NB4 (cell line): Measurements from ENCODE around the gene HIPK1.

Experiments
- CTCF ChIP-seq: IDR thresholded peaks from one replicate; pipeline ENCODE4 v1.5.1; 2012; ENCODE audit warnings: low read depth, low read length
- MAX ChIP-seq: IDR thresholded peaks from 2 replicates; pipeline ENCODE4 v1.6.1; 2011; ENCODE audit warnings: low read depth, low read length
- MYC ChIP-seq: IDR thresholded peaks from 2 replicates; pipeline ENCODE4 v1.6.1; 2011; ENCODE audit warnings: low read depth, low read length
- POLR2A ChIP-seq: IDR thresholded peaks from 2 replicates; pipeline ENCODE4 v1.6.1; 2011; ENCODE audit warnings: mild to moderate bottlenecking; ENCODE audit not compliant: insufficient read length; ENCODE audit errors: extremely low read depth

GRCh38 chr1:113972954-113973353 is 43.8 kb downstream of the HIPK1 start:
- TF ChIP-seq CTCF (no peak), MAX (no peak), POLR2A (no peak), MYC (no peak)
